GM23248 (cell line): ENCODE results near the gene TIMM13.

Experiments used
- EZH2 ChIP-seq: fragments of 200-600 bp; sonication (generic); IDR thresholded peaks from 2 replicates; pipeline ENCODE4 v1.6.1; 2018; ENCODE audit warnings: antibody characterized with exemption, mild to moderate bottlenecking; ENCODE audit not compliant: insufficient read depth, poor library complexity, severe bottlenecking
- EZH2phosphoT487 ChIP-seq: fragments of 200-600 bp; sonication (generic); IDR thresholded peaks from 2 replicates; pipeline ENCODE4 v1.6.1; 2018; ENCODE audit warnings: antibody characterized with exemption, moderate library complexity, mild to moderate bottlenecking, low read depth; ENCODE audit not compliant: insufficient read depth

DNA sequence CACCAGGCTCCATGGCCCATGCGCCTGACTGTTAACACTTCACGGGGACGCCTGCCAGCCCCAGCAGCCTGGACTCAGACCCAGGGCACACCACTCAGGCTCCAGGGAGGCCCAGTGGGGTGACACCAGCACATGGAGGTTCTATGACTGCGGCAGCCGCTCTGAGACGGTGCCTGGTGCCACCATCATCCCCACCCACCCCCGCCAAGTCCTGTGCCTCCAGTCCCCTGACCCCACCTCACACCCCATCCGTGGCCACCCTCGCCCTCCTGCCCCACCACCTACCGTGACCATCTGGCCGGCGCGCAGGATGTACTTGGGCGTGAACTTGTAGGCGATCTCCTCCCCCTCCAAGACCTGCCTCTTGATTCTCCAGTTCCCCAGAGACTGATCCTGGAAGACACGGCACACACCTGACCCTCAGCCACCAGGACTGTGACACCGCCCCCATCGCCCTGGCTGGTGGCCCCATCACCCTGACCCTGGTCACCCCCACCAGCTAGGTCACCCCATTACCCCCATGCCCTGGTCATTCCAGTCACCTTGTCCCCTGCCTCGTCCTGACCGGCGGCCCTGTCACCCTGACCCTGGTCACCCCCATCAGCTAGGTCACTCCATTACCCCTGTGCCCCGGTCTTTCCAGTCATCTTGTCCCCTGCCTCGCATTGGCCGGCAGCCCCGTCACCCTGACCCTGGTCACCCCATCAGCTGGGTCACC lies 4.9 kb upstream of the TIMM13 start:
- TF ChIP-seq EZH2, result no peak
- TF ChIP-seq EZH2phosphoT487, result no peak
